ENCODE measurements around the gene DCPS. TPM values are rescaled to one million over a fixed set of nuclear protein-coding genes. Genes with fewer than 3 reads are reported as not detected.

Gene DCPS
- 22.7 and 33.0 TPM in 2 replicates for total RNA-seq

GRCh38 chr11:126303623-126304456, at the start of gene DCPS:
DCPS (plus strand) TSS chr11:126304060; CDS start chr11:126304081, 21 bp downstream.

GRCh38 chr11:126268708-126269579, 34.9 kb upstream of the DCPS start, which contains the start of the genes FOXRED1 and SRPRA:
FOXRED1 (plus strand) TSS chr11:126269154; CDS start chr11:126269207, 53 bp downstream.
SRPRA (minus strand) TSS chr11:126268895; CDS start chr11:126268804, 91 bp downstream.

GRCh38 chr11:126282736-126283591, 20.9 kb upstream of the DCPS start, which contains the start of gene TIRAP:
TIRAP (plus strand) TSS chr11:126283093; CDS start chr11:126290895, 7,802 bp downstream.

GRCh38 chr11:126355324-126355925, 51.6 kb downstream of the DCPS start, which contains the start of gene ST3GAL4:
ST3GAL4 (plus strand) TSS chr11:126355686; CDS start chr11:126406156, 50,470 bp downstream.

Other genes starting within 250 kb of the DCPS start
- gene CDON, start 241.2 kb upstream of the DCPS start, total RNA-seq = 1.1 and 1.7 TPM in 2 replicates
- gene RPUSD4, start 92.4 kb upstream of the DCPS start, total RNA-seq = 16.6 and 18.4 TPM in 2 replicates
- 17.5 and 18.1 TPM in 2 replicates for gene FAM118B, start 92.3 kb upstream of the DCPS start, total RNA-seq
- 82.9 and 105 TPM in 2 replicates for gene SRPRA, start 35.2 kb upstream of the DCPS start, total RNA-seq
- 22.0 and 40.8 TPM in 2 replicates for gene FOXRED1, start 34.9 kb upstream of the DCPS start, total RNA-seq
- gene TIRAP, start 21.0 kb upstream of the DCPS start, total RNA-seq = 1.6 and 2.8 TPM in 2 replicates
- gene ST3GAL4, start 51.6 kb downstream of the DCPS start, total RNA-seq = 51.8 and 54.5 TPM in 2 replicates